IMR-90 (cell line): Measurements from ENCODE around the gene RAB27B. TPM values are rescaled to one million over a fixed set of nuclear protein-coding genes. Genes with fewer than 3 reads are reported as not detected.

Source experiments
- ATAC-seq: fragments of 200-7000 bp; cut with Tn5 transposase; 2 replicates; pipeline ENCODE4 v1.9.1; 2020; ENCODE audit warnings: low read depth, mild to moderate bottlenecking, moderate library complexity
- BruUV-seq: library from RNA; stranded (reverse); fragments of 400-500 nt; replicated peaks from 2 replicates; lab custom pipeline; 2021; lab: Mats Ljungman, UMichigan
- CTCF ChIA-PET: fragments of 300-600 bp; formaldehyde crosslinking; extraction: SDS; loops from one replicate; lab custom pipeline; 2021; ENCODE audit warnings: antibody characterized with exemption; lab: Yijun Ruan, JAX
- POLR2A ChIA-PET: fragments of 300-600 bp; sonication (Branson Sonifier 250); formaldehyde crosslinking; loops from one replicate; lab custom pipeline; 2022; ENCODE audit warnings: antibody characterized with exemption; ENCODE audit not compliant: unreplicated experiment; lab: Charles Lee
- DNase-seq: peaks from one replicate; pipeline ENCODE4 v3.0.0; 2013
- H2AFZ ChIP-seq: replicated peaks from 2 replicates; pipeline ENCODE3; 2013; ENCODE audit warnings: low read length, mild to moderate bottlenecking; ENCODE audit not compliant: poor library complexity
- H2AK5ac ChIP-seq: 2 replicates; pipeline ENCODE4 v1.6.1; 2013; ENCODE audit warnings: low read depth, low read length, inconsistent platforms
- H2AK9ac ChIP-seq: replicated peaks from 2 replicates; pipeline ENCODE3; 2013; ENCODE audit warnings: mild to moderate bottlenecking, low read depth, low read length, moderate library complexity; ENCODE audit not compliant: poor library complexity
- H2BK120ac ChIP-seq: 2 replicates; pipeline ENCODE4 v1.6.1; 2013; ENCODE audit warnings: low read depth, low read length, inconsistent platforms
- H2BK15ac ChIP-seq: 3 replicates; pipeline ENCODE4 v1.6.1; 2013; ENCODE audit warnings: low read depth, low read length, inconsistent platforms
- H2BK20ac ChIP-seq: 2 replicates; pipeline ENCODE4 v1.6.1; 2013; ENCODE audit warnings: low read depth, mild to moderate bottlenecking, inconsistent platforms, low read length, moderate library complexity
- H2BK5ac ChIP-seq: 2 replicates; pipeline ENCODE4 v1.6.1; 2013; ENCODE audit warnings: mild to moderate bottlenecking, low read depth, low read length, inconsistent platforms; ENCODE audit not compliant: poor library complexity, severe bottlenecking
- H3K14ac ChIP-seq: replicated peaks from 2 replicates; pipeline ENCODE4 v1.6.1; 2013; ENCODE audit warnings: low read depth, low read length, inconsistent platforms
- H3K18ac ChIP-seq: 2 replicates; pipeline ENCODE4 v1.6.1; 2013; ENCODE audit warnings: low read depth, low read length, control low read depth
- H3K23ac ChIP-seq: 2 replicates; pipeline ENCODE4 v1.6.1; 2013; ENCODE audit warnings: low read depth, low read length, inconsistent platforms
- H3K27ac ChIP-seq: 2 replicates; pipeline ENCODE4 v1.5.1; 2013; ENCODE audit warnings: mild to moderate bottlenecking, control low read depth, low read length; ENCODE audit not compliant: insufficient read depth
- H3K27me3 ChIP-seq: 2 replicates; pipeline ENCODE4 v1.6.1; 2013; ENCODE audit warnings: low read length; ENCODE audit not compliant: control insufficient read depth, insufficient read depth
- H3K36me3 ChIP-seq: 2 replicates; pipeline ENCODE4 v1.6.1; 2013; ENCODE audit warnings: low read length, mixed read lengths; ENCODE audit not compliant: control insufficient read depth, insufficient read depth
- H3K4ac ChIP-seq: 2 replicates; pipeline ENCODE4 v1.6.1; 2013; ENCODE audit warnings: low read depth, low read length, inconsistent platforms
- H3K4me1 ChIP-seq: 2 replicates; pipeline ENCODE4 v1.6.1; 2013; ENCODE audit warnings: low read length, mixed read lengths; ENCODE audit not compliant: control insufficient read depth, insufficient read depth
- H3K4me2 ChIP-seq: 2 replicates; pipeline ENCODE4 v1.6.1; 2013; ENCODE audit warnings: low read depth, mild to moderate bottlenecking, control low read depth, low read length, moderate library complexity
- H3K4me3 ChIP-seq: 2 replicates; pipeline ENCODE4 v1.5.1; 2013; ENCODE audit warnings: low read depth, mild to moderate bottlenecking, control low read depth, low read length, moderate library complexity; ENCODE audit not compliant: insufficient read depth
- H3K56ac ChIP-seq: 2 replicates; pipeline ENCODE4 v1.6.1; 2013; ENCODE audit warnings: low read length, inconsistent platforms; ENCODE audit not compliant: insufficient read depth; ENCODE audit errors: extremely low read depth
- H3K79me1 ChIP-seq, 2 experiments: 2 replicates each; pipeline ENCODE4 v1.6.1; 2013; ENCODE audit warnings: low read length in 2 of 2, inconsistent platforms in 1 of 2, low read depth in 1 of 2
- H3K9ac ChIP-seq: 2 replicates; pipeline ENCODE4 v1.6.1; 2013; ENCODE audit warnings: low read depth, low read length, control low read depth
- H3K9me1 ChIP-seq: 2 replicates; pipeline ENCODE4 v1.6.1; 2013; ENCODE audit warnings: low read length, inconsistent platforms; ENCODE audit not compliant: insufficient read depth
- H3K9me3 ChIP-seq: 2 replicates; pipeline ENCODE4 v1.6.1; 2013; ENCODE audit warnings: low read length; ENCODE audit not compliant: control insufficient read depth, insufficient read depth
- H4K20me1 ChIP-seq: 2 replicates; pipeline ENCODE4 v1.6.1; 2013; ENCODE audit warnings: low read length, inconsistent platforms; ENCODE audit not compliant: insufficient read depth
- H4K5ac ChIP-seq: 2 replicates; pipeline ENCODE4 v1.6.1; 2013; ENCODE audit warnings: mild to moderate bottlenecking, low read depth, low read length, control low read depth
- H4K8ac ChIP-seq, 2 experiments: 2 replicates each; pipeline ENCODE4 v1.6.1; 2013; ENCODE audit warnings: low read depth in 2 of 2, low read length in 2 of 2, control low read depth in 1 of 2, inconsistent platforms in 1 of 2
- H4K91ac ChIP-seq: 2 replicates; pipeline ENCODE4 v1.6.1; 2013; ENCODE audit warnings: low read depth, low read length, inconsistent platforms; ENCODE audit not compliant: insufficient read depth
- BHLHE40 ChIP-seq: fragments of 150-350 bp; IDR thresholded peaks from 2 replicates; pipeline ENCODE4 v1.6.1; 2016; ENCODE audit warnings: mild to moderate bottlenecking, low read depth, low read length
- CEBPB ChIP-seq: IDR thresholded peaks from 2 replicates; pipeline ENCODE4 v1.6.1; 2012; ENCODE audit warnings: low read depth, low read length, improper control_type of control experiment
- CHD1 ChIP-seq: IDR thresholded peaks from 2 replicates; pipeline ENCODE4 v1.6.1; 2012; ENCODE audit warnings: low read depth, low read length, improper control_type of control experiment
- CTCF ChIP-seq: conservative IDR thresholded peaks from 2 replicates; pipeline ENCODE4 v1.5.1; 2012; ENCODE audit warnings: mild to moderate bottlenecking, low read depth, low read length, improper control_type of control experiment
- ELK1 ChIP-seq: fragments of 150-350 bp; IDR thresholded peaks from 2 replicates; pipeline ENCODE4 v1.6.1; 2016; ENCODE audit warnings: low read depth, mild to moderate bottlenecking, low read length, moderate library complexity, borderline replicate concordance
- FOS ChIP-seq: fragments of 150-350 bp; IDR thresholded peaks from 2 replicates; pipeline ENCODE4 v1.6.1; 2016; ENCODE audit warnings: low read depth, low read length
- MAFK ChIP-seq: IDR thresholded peaks from 2 replicates; pipeline ENCODE4 v1.6.1; 2012; ENCODE audit warnings: low read depth, low read length, improper control_type of control experiment
- MAZ ChIP-seq: IDR thresholded peaks from 2 replicates; pipeline ENCODE4 v1.6.1; 2012; ENCODE audit warnings: low read depth, mild to moderate bottlenecking, low read length, improper control_type of control experiment, moderate library complexity, borderline replicate concordance
- MXI1 ChIP-seq: IDR thresholded peaks from 2 replicates; pipeline ENCODE4 v1.6.1; 2012; ENCODE audit warnings: low read depth, mild to moderate bottlenecking, low read length, moderate library complexity, borderline replicate concordance
- NFE2L2 ChIP-seq: fragments of 150-350 bp; IDR thresholded peaks from 2 replicates; pipeline ENCODE4 v1.6.1; 2016; ENCODE audit warnings: low read depth, mild to moderate bottlenecking, low read length
- POLR2A ChIP-seq: IDR thresholded peaks from 2 replicates; pipeline ENCODE4 v1.6.1; 2012; ENCODE audit warnings: mild to moderate bottlenecking, low read depth, low read length
- RAD21 ChIP-seq: IDR thresholded peaks from 2 replicates; pipeline ENCODE4 v1.6.1; 2012; ENCODE audit warnings: low read length, improper control_type of control experiment
- RCOR1 ChIP-seq: IDR thresholded peaks from 2 replicates; pipeline ENCODE4 v1.6.1; 2012; ENCODE audit warnings: mild to moderate bottlenecking, low read length, improper control_type of control experiment; ENCODE audit not compliant: insufficient replicate concordance
- RFX5 ChIP-seq: IDR thresholded peaks from 2 replicates; pipeline ENCODE4 v1.8.0; 2012; ENCODE audit warnings: low read depth, mild to moderate bottlenecking, low read length, moderate library complexity
- SMC3 ChIP-seq: fragments of 150-350 bp; IDR thresholded peaks from 2 replicates; pipeline ENCODE4 v1.6.1; 2016; ENCODE audit warnings: low read depth, mild to moderate bottlenecking, antibody characterized with exemption, low read length, moderate library complexity
- USF2 ChIP-seq: fragments of 150-350 bp; IDR thresholded peaks from 2 replicates; pipeline ENCODE4 v1.6.1; 2017; ENCODE audit warnings: mild to moderate bottlenecking, antibody characterized with exemption, low read length, low read depth
- WGBS, 2 experiments: methylation state at CpG; one replicate each; pipeline versions ENCODE4 v1.1.5 to v1.1.7; 2013; ENCODE audit warnings: missing lambda C conversion rate in 2 of 2; ENCODE audit not compliant: insufficient read length in 1 of 2; ENCODE audit errors: extremely low coverage in 2 of 2; 5-methylcytosine and 5-hydroxymethylcytosine counted together
- dilution Hi-C: fragments of 300-500 bp; cut with HindIII; formaldehyde crosslinking; loops from one replicate; pipeline ENCODE4 v1.14.3; 2018; ENCODE audit warnings: low sequenced_read_pairs; ENCODE audit not compliant: unreplicated experiment
- in situ Hi-C: fragments of 300-500 bp; cut with MboI; formaldehyde crosslinking; loops from 3 replicates; pipeline ENCODE4 v1.14.3; 2019; ENCODE audit warnings: low sequenced_read_pairs, inconsistent platforms, mixed read lengths
- intact Hi-C: fragments of 100-400 bp; cut with micrococcal nuclease; formaldehyde crosslinking; loops from 2 replicates; pipeline ENCODE4 v1.10.0; 2022
- polyA plus RNA-seq, 3 experiments: library from polyadenylated mRNA; depleted of rRNA; stranded (reverse); fragments of >200 nt; gene quantifications; 2 replicates each; pipeline ENCODE4 v1.2.3, GENCODE V29; 2012; ENCODE audit warnings: low replicate concordance in 1 of 3
- total RNA-seq: library from RNA; depleted of rRNA; stranded (reverse); fragments of >200 nt; gene quantifications from 2 replicates; pipeline ENCODE4 v1.2.3, GENCODE V29; 2012

The RAB27B gene
- total and polyA plus RNA-seq, 2 of the 4 experiments (the other 2 are of a cell fraction), result 0.24 to 1.3 TPM

- no peak overlapping the region for H4K5ac ChIP-seq
- TF ChIP-seq MXI1 (no peak), BHLHE40 (no peak), MAFK (no peak), NFE2L2 (no peak), FOS (no peak), RAD21 (no peak), CTCF (no peak), MAZ (no peak), RFX5 (no peak), SMC3 (no peak), USF2 (no peak), ELK1 (no peak), CHD1 (no peak), CEBPB (no peak), POLR2A (no peak), RCOR1 (no peak)
- no peak overlapping the region for H3K4me2 ChIP-seq
- in situ Hi-C loops (no loop called here), dilution Hi-C loops (no loop called here), intact Hi-C loops (no loop called here)
- H2BK15ac ChIP-seq, result no peak overlapping the region
- peaks cover 3% of the 10 kb centered on the region for H3K9me1 ChIP-seq
- H2BK20ac ChIP-seq, result no peak overlapping the region
- H4K91ac ChIP-seq, result no peak overlapping the region
- H3K9me3 ChIP-seq, result no peaks in the 10 kb centered on the region
- H3K14ac ChIP-seq, result no peak overlapping the region
- no peak overlapping the region for H2AK9ac ChIP-seq
- no peak overlapping the region for H2AFZ ChIP-seq
- H3K4me1 ChIP-seq, result peaks cover 2% of the 10 kb centered on the region; the same call in 1 of the 2 replicates
- H2BK120ac ChIP-seq, result no peak overlapping the region
- H3K27ac ChIP-seq, result no peak overlapping the region
- H3K27me3 ChIP-seq, result no peaks in the 10 kb centered on the region
- no peak overlapping the region for H3K23ac ChIP-seq
- ChIA-PET POLR2A (no interaction called here), CTCF (no interaction called here)
- H2BK5ac ChIP-seq, result no peak overlapping the region
- peaks cover 8% of the 10 kb centered on the region for H3K36me3 ChIP-seq
- 100% methylated on average over 1 of the region's 6 CpGs; no CpG with 5 or more reads in 1 of the 2 experiments for WGBS, 2 experiments
- H3K18ac ChIP-seq, result no peak overlapping the region
- no TSS peak for BruUV-seq
- no peaks in the 10 kb centered on the region for H3K79me1 ChIP-seq
- H3K9ac ChIP-seq, result no peak overlapping the region
- H3K4me3 ChIP-seq, result no peak overlapping the region
- H4K8ac ChIP-seq, result no peak overlapping the region
- H2AK5ac ChIP-seq, result no peak overlapping the region
- ATAC-seq (no peak), DNase-seq (no peak)
- no peaks in the 10 kb centered on the region for H4K20me1 ChIP-seq
- no peak overlapping the region for H3K4ac ChIP-seq
- H3K56ac ChIP-seq, result no peak overlapping the region
These were observed 91.1 kb downstream of the RAB27B start for GRCh38 chr18:54919412-54919811.
